ENCODE measurements around the gene VAV2.

Gene VAV2

DNA sequence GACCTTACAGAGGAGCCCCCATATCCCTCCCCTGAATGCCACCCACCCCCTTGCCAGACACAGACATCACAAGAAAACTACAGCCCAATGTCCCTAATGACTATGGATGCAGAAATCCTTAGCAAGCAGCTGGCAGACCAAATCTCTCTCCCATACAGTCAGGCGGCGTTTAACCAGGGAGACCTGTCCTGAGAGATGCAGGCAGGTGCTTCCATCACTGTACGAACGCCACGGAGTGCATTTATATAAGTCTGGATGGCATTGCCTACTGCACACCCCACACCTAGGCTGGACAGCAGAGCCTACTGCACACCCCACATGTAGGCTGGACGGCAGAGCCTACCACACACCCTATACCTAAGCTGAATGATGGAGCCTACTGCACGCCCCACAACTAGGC lies 219.5 kb downstream of the VAV2 start:
- TF ChIP-seq CTCF (IDR thresholded peaks at IDR 0.05; ENCODE audit: low read depth, low read length, missing control alignments): no peak
- H3K4me3 ChIP-seq (replicated peaks; ENCODE audit: low read depth, low read length): no peak overlapping the region
- DNase-seq (ENCODE audit: extremely low read depth, low read depth): no peak

- H3K4me3 ChIP-seq (replicated peaks; ENCODE audit: low read depth, low read length): no peak overlapping the region
- no peak for TF ChIP-seq CTCF (IDR thresholded peaks at IDR 0.05; ENCODE audit: low read depth, low read length, missing control alignments)
Observed at GRCh38 chr9:133771486-133772482, 220.3 kb downstream of the VAV2 start.

DNA sequence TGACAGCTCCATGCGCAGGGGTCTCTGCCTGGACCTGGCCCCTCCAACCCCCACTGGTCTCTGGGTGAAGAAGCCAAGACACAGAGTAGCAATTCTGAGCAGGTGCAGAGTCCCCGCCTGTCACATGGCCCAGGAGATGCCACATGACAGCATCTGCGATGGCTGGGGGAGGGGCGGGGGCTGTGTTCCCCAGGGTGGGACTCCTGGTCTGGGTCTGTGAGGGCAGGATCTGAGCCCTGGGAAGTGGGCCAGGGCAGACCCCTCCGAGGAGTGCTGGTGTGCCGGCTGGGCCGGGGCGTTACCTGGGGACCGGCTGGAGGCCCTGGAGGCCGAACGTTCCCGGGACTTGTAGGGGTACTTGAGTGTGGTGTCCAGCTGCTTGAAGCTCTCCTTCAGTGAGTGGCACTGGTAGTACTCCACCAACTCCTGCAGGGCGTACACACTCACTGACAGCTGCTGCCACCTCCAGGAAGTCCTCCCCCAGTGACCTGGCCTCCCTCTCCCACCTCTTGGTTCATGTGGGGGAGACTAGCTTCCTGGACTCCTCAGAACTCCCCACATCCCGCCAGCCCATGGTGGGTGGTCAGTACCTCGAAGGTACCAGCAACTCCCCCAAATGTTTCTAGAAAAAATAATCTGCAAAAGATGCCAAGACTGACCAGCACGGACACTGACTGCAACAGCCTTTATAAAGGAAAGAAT lies 221.9 kb downstream of the VAV2 start:
- no peak for TF ChIP-seq CTCF (IDR thresholded peaks at IDR 0.05; ENCODE audit: low read depth, low read length, missing control alignments)
- no peak for DNase-seq (ENCODE audit: extremely low read depth, low read depth)
- no peak overlapping the region for H3K4me3 ChIP-seq (replicated peaks; ENCODE audit: low read depth, low read length)

More at GRCh38 chr9:133771486-133772482, 220.3 kb downstream of the VAV2 start:
- no peak for DNase-seq (ENCODE audit: extremely low read depth, low read depth)

DNA sequence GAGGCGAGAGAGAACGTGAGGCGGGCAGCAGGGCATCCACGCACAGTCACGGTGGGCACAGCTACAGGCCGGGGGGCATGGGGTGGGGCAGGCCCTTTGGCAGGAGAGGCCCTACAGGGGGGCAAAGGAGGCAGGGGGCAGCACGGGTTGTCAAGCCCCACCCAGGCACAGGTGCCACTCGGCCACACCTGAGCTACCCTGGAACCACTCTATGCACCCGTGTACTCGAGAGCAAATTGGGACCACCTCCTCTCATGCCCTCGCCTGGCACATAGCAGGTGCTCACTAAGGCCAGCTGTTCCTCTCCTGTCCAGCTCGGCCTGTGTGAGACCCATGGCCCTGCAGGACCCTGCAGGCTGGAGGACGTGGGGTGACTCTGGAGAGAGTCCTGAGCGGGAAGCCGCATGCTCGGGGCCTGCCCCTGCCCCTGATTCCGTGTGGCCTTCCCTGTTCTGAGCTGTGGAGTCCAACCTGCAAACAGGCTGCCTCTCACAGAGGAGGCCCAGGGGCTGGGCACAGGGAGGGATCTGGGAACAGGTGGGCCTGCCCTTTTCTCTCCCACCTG lies 222.5 kb downstream of the VAV2 start:
- no peak overlapping the region for H3K4me3 ChIP-seq (replicated peaks; ENCODE audit: low read depth, low read length)
- TF ChIP-seq CTCF (IDR thresholded peaks at IDR 0.05; ENCODE audit: low read depth, low read length, missing control alignments): no peak
- DNase-seq (ENCODE audit: extremely low read depth, low read depth): no peak

- peak; percentile 2 for TF ChIP-seq CTCF (IDR thresholded peaks at IDR 0.05; ENCODE audit: low read depth, low read length, missing control alignments)
- H3K4me3 ChIP-seq (replicated peaks; ENCODE audit: low read depth, low read length): no peak overlapping the region
- DNase-seq (ENCODE audit: extremely low read depth, low read depth): no peak
Observed at GRCh38 chr9:133768859-133769510, 223.1 kb downstream of the VAV2 start.

GRCh38 chr9:133768371-133768858 lies 223.7 kb downstream of the VAV2 start:
- H3K4me3 ChIP-seq (replicated peaks; ENCODE audit: low read depth, low read length): no peak overlapping the region
- TF ChIP-seq CTCF (IDR thresholded peaks at IDR 0.05; ENCODE audit: low read depth, low read length, missing control alignments): no peak

More at GRCh38 chr9:133768371-133768858, 223.7 kb downstream of the VAV2 start:
- no peak for DNase-seq (ENCODE audit: extremely low read depth, low read depth)
